PFSK-1 (cell line): Measurements from ENCODE around the gene ABL2.

Source experiments
- POLR2AphosphoS5 ChIP-seq: IDR thresholded peaks from 2 replicates; pipeline ENCODE4 v1.6.1; 2012; ENCODE audit warnings: low read depth, mild to moderate bottlenecking, control low read depth, low read length, moderate library complexity
- REST ChIP-seq, 2 experiments: IDR thresholded peaks; 2 replicates each; pipeline versions ENCODE4 v1.6.1 to v1.8.0; 2011 to 2012; ENCODE audit warnings: low read depth in 2 of 2, low read length in 2 of 2, control low read depth in 1 of 2, inconsistent platforms in 1 of 2, mild to moderate bottlenecking in 1 of 2, moderate library complexity in 1 of 2; ENCODE audit not compliant: insufficient read depth in 1 of 2
- SIN3A ChIP-seq: IDR thresholded peaks from 2 replicates; pipeline ENCODE4 v1.6.1; 2012; ENCODE audit warnings: mild to moderate bottlenecking, low read length, moderate library complexity, borderline replicate concordance; ENCODE audit not compliant: insufficient read depth
- TAF1 ChIP-seq: IDR thresholded peaks from 2 replicates; pipeline ENCODE4 v1.6.1; 2012; ENCODE audit warnings: low read length, control low read depth, borderline replicate concordance; ENCODE audit not compliant: insufficient read depth

GRCh38 chr1:179175011-179175841 is 54.3 kb downstream of the ABL2 start:
- TF ChIP-seq POLR2AphosphoS5 = no peak
- TF ChIP-seq TAF1 = no peak
- no peak for TF ChIP-seq REST (IDR thresholded peaks at IDR 0.05; ENCODE audit: insufficient read depth in 1 of 2, low read depth in 2 of 2, low read length in 2 of 2)
- TF ChIP-seq SIN3A = no peak
